Hippocampal formation (tissue), 2 donors: Measurements from ENCODE around the gene DPH3.
A peak's percentile ranks its signal among the peaks of the same experiment; 100 is the strongest.

Experiments used
- DNase-seq, 2 donors: peaks; one replicate each; lab custom pipeline; 2025; lab: John Stamatoyannopoulos, UW

DPH3 gene

GRCh38 chr3:16255326-16255725 lies 9.4 kb downstream of the DPH3 start:
- no peak for DNase-seq

DNA sequence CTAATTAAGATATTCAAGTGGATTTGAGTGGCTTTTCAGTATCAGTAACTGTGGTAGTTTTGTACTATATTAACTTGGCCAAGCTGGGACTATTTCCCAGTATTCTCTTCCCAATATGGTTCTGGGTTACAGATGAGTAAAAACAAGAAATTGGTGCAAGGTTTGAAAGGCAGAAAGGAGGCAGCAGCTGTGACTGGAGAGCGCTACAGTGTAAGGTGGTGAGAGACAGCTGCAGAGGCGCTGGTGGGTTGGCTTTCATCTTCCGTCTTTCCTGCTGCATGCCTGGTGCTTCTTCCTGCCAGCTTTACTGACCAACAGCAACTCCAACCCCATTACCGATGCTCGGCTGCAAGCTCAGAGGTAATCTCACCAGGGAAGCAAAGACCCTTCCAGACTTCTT lies 9.8 kb downstream of the DPH3 start:
- DNase-seq, result no peak

DNA sequence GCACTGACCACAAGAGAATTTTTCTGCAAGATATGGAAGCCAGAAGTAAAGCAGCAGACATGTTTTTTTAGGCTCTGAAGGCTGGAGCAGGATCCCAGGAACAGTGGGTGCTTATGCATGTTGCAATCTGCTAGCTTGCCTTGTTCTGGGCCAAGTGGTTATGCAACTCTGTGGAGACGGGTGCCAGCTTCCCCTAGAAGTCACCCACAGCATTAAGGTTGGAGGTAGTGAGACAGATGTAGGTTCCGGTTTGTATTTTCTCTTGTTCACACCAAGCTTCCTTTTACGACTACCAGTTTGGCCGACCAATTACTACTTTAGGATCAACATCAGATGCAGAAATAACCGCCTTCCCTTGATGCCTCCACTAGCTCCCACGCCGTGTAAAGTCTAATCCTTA lies 11.1 kb downstream of the DPH3 start:
- peak in 1 of 2 donors; percentile 58 for DNase-seq

GRCh38 chr3:16252988-16253387 lies 11.8 kb downstream of the DPH3 start:
- no peak for DNase-seq

GRCh38 chr3:16252243-16252978 lies 12.3 kb downstream of the DPH3 start:
- DNase-seq, result no peak

DNA sequence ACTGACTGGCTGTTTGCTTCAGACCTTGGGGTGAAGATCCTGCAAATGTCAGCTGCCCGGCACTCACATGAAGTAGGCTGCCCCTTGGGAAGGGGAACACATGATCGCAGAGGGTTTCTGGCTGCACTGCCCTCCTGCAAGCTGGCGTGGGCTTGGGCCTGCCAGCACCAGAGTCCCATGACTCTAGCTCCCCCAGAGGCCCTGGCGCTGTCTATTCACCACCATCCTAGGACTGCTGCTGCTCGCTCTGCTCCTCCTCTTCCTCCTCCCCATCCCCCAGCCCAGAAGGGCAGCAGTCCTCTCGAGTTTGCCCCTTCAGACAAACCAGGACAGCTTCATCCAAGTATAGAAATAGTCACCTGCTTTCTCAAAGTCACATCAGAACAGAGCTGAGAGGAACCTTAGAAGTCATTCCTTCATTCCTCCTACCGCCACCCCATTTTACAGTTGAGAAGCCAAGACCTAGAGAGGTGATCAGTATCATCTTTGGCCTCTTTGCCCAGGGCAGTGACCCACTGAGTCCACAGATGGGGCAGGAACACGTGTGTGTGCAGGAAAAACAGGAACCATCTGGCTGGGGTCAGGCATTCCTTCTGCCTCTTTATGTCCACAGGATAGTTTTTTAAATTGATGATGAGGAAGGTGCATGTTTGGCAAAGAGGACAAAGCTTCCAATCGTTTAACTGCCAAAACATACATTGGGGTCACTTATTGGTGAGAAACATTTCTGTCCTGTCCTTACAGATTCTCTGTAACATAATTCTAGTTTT lies 13.2 kb downstream of the DPH3 start:
- no peak for DNase-seq

- DNase-seq, result no peak
These were observed 14.9 kb downstream of the DPH3 start for GRCh38 chr3:16249886-16250285.

GRCh38 chr3:16249336-16249735 lies 15.4 kb downstream of the DPH3 start:
- no peak for DNase-seq

GRCh38 chr3:16248556-16248955 lies 16.2 kb downstream of the DPH3 start:
- DNase-seq, result no peak

DNA sequence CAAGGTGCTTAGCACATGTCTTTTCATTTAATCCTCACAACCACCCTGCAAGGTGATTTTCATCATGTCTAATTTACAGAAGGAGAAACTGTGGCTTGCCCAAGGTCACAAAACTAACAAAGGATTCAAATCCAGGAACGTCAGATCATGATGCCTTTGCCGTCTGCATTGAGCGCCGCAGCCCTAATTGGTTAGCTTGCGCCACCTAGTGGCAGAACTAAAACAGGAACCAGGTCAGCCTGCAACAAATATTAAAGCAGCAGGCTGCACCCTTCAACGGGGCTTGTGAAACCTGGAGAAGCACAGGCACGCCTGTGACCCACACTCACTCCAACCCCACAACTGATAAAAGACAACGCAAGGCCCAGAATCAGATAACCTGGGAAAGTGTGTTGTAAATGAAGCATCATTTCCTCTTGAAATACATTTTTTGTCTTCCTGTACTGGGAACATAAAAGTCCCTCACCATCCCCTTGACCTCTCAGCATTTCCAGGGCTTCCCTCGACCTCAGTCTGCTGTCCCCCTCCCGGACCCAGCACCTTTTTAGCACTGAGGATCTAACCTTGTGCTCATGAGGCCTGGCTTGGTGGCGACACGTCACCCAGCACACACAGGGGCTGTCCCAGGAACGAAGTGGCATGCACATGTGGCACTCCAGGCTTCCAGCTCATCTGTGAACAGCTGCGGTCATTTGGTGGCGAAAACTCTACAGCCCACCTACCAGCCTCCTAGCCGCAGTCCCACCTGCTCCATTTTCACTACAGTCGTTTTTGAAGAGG lies 17.3 kb downstream of the DPH3 start:
- DNase-seq, result peak; percentile 69 to 83

GRCh38 chr3:16245609-16246008 lies 19.1 kb downstream of the DPH3 start:
- DNase-seq, result no peak

DNA sequence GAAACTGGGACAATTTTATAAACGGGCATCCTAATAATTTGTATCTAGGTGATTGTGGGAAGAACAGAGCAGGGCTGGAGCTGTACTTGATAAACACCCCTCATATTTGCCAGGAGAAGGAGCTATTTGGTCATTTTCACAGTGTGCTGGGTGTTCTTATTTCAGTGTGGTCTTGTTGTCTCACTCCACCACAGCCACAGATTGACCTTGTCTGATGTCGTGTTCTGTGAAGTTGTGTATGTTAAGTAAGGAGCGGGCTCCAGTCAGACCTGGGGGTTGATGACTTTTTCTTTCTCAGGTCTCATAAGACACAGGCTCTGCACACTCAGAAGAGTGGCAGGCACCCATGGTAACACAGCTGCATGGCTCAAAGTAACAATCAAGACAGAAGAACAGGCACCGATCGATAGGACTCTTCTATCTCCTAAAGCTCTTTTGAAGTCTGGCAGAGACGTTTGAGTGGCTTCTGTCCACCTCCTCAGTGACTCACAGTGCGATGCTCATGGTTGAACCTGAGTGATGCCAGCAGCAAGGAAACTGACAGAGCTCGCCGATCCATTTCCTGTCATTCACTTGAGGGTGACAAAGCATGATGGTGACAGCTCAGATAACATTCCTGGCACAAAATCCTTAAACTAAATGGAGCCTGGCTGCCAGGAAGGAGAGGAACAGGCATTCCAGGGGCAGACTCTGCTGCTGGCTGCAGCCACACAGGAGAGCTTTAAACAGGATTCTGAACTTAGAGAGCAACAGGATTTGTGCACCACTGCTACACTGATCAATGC lies 20.8 kb downstream of the DPH3 start:
- DNase-seq, result no peak

- DNase-seq, result no peak
These were observed 22.6 kb downstream of the DPH3 start for GRCh38 chr3:16242177-16242576.

- no peak for DNase-seq
These were observed 23.5 kb downstream of the DPH3 start for GRCh38 chr3:16241225-16241624.

GRCh38 chr3:16240229-16241023 lies 24.3 kb downstream of the DPH3 start:
- DNase-seq, result no peak

DNA sequence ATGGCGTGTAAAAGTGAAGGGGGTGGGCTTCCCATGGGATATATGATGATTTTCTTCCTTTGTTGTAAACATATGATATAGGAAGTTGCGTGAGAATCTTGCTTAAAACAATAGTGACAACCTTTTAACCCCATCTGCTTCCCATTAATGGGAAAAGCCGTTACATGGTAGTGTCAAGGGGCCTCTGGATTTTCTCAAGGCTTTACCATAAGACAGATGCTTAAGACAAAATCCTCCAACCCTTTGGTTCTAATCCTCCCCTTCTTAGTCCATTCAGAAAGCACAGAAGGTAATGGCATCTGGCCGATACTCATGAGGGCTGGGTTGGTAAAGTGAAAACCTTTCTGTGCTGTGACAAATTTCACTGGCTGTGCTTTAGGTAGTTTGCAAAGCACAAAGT lies 25.0 kb downstream of the DPH3 start:
- no peak for DNase-seq

- DNase-seq, result no peak
These were observed 25.5 kb downstream of the DPH3 start for GRCh38 chr3:16239086-16239770.

DNA sequence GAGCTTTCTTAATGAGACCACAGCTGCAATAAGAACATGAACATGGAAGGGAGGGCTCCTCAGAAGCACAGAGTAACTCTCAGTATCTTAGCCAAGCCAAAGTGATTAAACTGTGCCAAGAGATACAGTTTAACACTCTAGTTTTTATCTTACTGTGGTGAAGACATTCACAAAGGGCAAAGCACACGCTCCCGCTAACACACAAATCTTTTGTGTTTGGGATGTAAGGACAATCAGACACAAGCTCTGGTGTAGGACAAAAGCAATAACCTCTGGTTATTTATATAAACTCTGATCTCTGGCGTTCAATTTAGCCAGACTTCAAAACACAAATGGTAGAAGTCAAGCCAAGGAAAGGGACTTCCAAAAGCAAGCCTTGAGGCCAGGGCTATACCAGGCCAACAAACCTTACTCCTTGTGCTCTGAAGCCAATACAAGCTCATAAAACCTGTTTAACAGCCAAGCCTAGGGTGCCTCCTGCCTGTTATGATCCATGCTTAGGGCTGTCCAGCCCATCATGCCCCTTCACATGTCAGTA lies 27.8 kb downstream of the DPH3 start:
- DNase-seq, result no peak

DNA sequence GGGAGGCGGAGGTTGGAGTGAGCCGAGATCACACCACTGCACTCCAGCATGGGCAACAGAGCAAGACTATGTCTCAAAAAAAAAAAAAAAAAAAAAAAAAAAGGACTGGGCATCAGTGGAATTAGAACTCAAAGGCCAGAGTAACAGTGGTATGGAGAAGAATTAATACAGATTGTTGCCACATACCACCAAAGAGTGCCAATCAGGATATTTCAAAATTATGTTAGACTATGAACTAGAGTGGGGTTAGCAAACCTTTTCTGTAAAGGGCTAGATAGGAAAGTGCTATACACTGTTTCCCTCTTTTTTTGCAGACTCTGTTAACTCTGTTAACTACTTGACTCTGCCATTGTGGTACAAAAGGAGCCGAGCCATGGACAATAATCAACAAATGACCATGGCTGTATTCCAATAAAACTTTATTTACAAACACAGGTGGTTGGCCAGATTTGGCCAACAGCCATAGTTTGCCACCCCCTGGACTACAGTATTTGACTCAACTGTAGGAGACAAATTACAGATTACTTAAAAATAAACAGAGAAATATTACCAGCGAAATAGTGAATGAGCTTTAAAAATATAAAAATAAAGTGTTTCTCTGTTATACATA lies 28.6 kb downstream of the DPH3 start:
- DNase-seq, result no peak

GRCh38 chr3:16234281-16234680 lies 30.5 kb downstream of the DPH3 start:
- DNase-seq, result no peak
